IPS DF 6.9 (cell line): ENCODE data around the gene XYLT1.

Experiments
- DNase-seq: peaks from one replicate; pipeline ENCODE4 v3.0.0-alpha.2; 2013; ENCODE audit warnings: low read depth, low spot score
- H3K27ac ChIP-seq: one replicate; pipeline ENCODE4 v1.5.1; 2013; ENCODE audit warnings: low read length, control low read depth
- H3K27me3 ChIP-seq: 2 replicates; pipeline ENCODE4 v1.6.1; 2013; ENCODE audit warnings: mild to moderate bottlenecking, low read length; ENCODE audit not compliant: control insufficient read depth, insufficient read depth
- H3K36me3 ChIP-seq: 2 replicates; pipeline ENCODE4 v1.6.1; 2013; ENCODE audit warnings: low read length; ENCODE audit not compliant: control insufficient read depth, insufficient read depth
- H3K4me1 ChIP-seq: 2 replicates; pipeline ENCODE4 v1.6.1; 2013; ENCODE audit warnings: low read length; ENCODE audit not compliant: control insufficient read depth, insufficient read depth
- H3K4me3 ChIP-seq: 2 replicates; pipeline ENCODE4 v1.5.1; 2013; ENCODE audit warnings: mild to moderate bottlenecking, low read length
- H3K9me3 ChIP-seq: 2 replicates; pipeline ENCODE4 v1.6.1; 2013; ENCODE audit warnings: low read length, inconsistent platforms; ENCODE audit not compliant: control insufficient read depth, insufficient read depth
- WGBS: extraction: QIAGEN DNeasy Blood & Tissue Kit; methylation state at CpG from one replicate; pipeline ENCODE4 v1.1.7; 2013; ENCODE audit warnings: mixed read lengths, missing lambda C conversion rate; ENCODE audit not compliant: insufficient read length, insufficient coverage; 5-methylcytosine and 5-hydroxymethylcytosine counted together

Gene XYLT1

GRCh38 chr16:17246974-17247732 lies 223.6 kb downstream of the XYLT1 start:
- DNase-seq = no peak
- no peaks in the 10 kb centered on the region for H3K27me3 ChIP-seq
- WGBS = no CpG with 5 or more reads among the region's 10 CpGs
- no peaks in the 10 kb centered on the region for H3K36me3 ChIP-seq
- no peaks in the 10 kb centered on the region for H3K9me3 ChIP-seq
- H3K27ac ChIP-seq = no peak overlapping the region
- no peak overlapping the region for H3K4me3 ChIP-seq
- H3K4me1 ChIP-seq = no peaks in the 10 kb centered on the region

GRCh38 chr16:17246268-17246885 lies 224.4 kb downstream of the XYLT1 start:
- Histone ChIP-seq H3K4me3 (no peak overlapping the region), H3K9me3 (no peaks in the 10 kb centered on the region), H3K27ac (no peak overlapping the region), H3K36me3 (no peaks in the 10 kb centered on the region), H3K27me3 (no peaks in the 10 kb centered on the region), H3K4me1 (no peaks in the 10 kb centered on the region)
- DNase-seq = no peak
- no CpG with 5 or more reads among the region's 8 CpGs for WGBS

GRCh38 chr16:17245776-17246175 lies 225.0 kb downstream of the XYLT1 start:
- Histone ChIP-seq H3K27ac (no peak overlapping the region), H3K27me3 (no peaks in the 10 kb centered on the region), H3K4me3 (no peak overlapping the region), H3K4me1 (no peaks in the 10 kb centered on the region), H3K9me3 (no peaks in the 10 kb centered on the region), H3K36me3 (no peaks in the 10 kb centered on the region)
- DNase-seq = no peak
- no CpG with 5 or more reads among the region's 6 CpGs for WGBS

DNA sequence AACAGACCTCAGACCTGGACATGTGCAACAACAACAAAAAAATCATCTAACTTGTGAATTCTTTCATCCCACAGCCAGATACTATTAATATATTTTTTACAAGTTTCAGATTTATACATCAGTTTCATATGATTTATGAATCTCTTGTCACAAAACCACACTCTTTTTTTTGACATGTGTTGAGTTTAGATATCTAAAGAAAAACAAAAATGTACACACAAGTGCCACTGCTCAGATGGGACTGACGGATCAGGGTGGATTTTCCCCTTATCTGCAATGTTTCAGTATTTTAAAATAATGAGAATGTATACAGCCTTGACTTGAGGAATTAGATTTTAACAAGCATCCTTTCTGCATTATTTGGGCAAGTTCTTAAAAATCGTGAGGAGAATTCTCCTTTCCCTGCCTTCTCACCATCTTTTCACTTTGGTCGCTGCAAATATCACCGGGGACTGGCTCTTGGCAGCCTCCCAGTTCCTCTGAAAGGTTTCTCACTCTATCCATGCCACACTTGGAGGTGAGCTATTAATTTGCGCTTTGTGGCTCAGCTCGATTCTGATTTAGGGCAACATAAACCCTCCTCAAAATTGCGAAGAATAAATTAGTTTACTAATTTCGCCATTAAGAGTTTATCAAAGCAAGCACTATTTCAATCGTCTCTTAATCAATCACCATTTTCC lies 225.7 kb downstream of the XYLT1 start:
- Histone ChIP-seq H3K9me3 (no peaks in the 10 kb centered on the region), H3K27me3 (no peaks in the 10 kb centered on the region), H3K36me3 (no peaks in the 10 kb centered on the region), H3K27ac (no peak overlapping the region), H3K4me3 (no peak overlapping the region), H3K4me1 (no peaks in the 10 kb centered on the region)
- WGBS = 100% methylated on average over 2 of the region's 9 CpGs
- DNase-seq = no peak

- no peaks in the 10 kb centered on the region for H3K9me3 ChIP-seq
- DNase-seq = no peak
- no peak overlapping the region for H3K4me3 ChIP-seq
- H3K27me3 ChIP-seq = no peaks in the 10 kb centered on the region
- H3K36me3 ChIP-seq = no peaks in the 10 kb centered on the region
- no CpG with 5 or more reads among the region's 8 CpGs for WGBS
- no peaks in the 10 kb centered on the region for H3K4me1 ChIP-seq
- H3K27ac ChIP-seq = no peak overlapping the region
These were observed 229.4 kb downstream of the XYLT1 start for GRCh38 chr16:17241264-17241835.

GRCh38 chr16:17238285-17239028 lies 232.3 kb downstream of the XYLT1 start:
- H3K27ac ChIP-seq = no peak overlapping the region
- no peaks in the 10 kb centered on the region for H3K36me3 ChIP-seq
- H3K4me1 ChIP-seq = no peaks in the 10 kb centered on the region
- DNase-seq = no peak
- H3K27me3 ChIP-seq = no peaks in the 10 kb centered on the region
- no peak overlapping the region for H3K4me3 ChIP-seq
- H3K9me3 ChIP-seq = no peaks in the 10 kb centered on the region
- no CpG with 5 or more reads among the region's 8 CpGs for whole genome bisulfite sequencing

GRCh38 chr16:17237350-17237944 lies 233.3 kb downstream of the XYLT1 start:
- no CpG with 5 or more reads among the region's 8 CpGs for WGBS
- H3K4me1 ChIP-seq = no peaks in the 10 kb centered on the region
- DNase-seq = no peak
- no peak overlapping the region for H3K27ac ChIP-seq
- no peaks in the 10 kb centered on the region for H3K27me3 ChIP-seq
- H3K4me3 ChIP-seq = no peak overlapping the region
- H3K36me3 ChIP-seq = no peaks in the 10 kb centered on the region
- H3K9me3 ChIP-seq = no peaks in the 10 kb centered on the region

DNA sequence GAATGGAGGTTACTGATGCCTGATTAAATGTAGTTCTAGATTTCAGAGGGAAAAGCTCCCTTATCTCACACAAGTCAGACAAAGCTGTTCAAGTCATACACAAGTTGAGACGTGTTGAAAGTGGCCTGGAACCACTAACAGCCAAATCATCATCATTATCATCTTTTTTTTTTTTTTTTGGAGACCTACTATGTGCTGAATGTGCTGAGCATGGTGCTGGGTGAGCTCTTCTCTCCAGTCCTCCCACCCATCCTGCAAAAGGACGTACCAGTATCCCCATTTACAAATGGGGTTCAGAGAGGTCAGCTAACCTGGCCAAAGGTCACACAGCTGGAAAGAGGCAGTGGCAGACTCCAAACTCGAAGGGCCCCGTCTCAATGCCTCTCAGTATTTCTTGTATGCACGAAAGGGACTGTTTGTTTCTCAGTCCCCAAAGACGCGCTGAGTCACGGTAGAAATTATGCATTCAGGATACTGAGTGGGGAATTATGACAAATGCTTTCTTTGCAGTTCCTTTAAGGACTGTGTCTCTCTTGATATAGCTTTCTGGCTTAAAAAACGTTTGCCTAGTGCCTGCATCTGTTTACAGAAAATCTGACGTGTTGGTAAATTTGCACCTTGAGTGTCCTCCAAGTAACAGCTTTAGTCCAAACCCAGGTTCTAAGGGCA lies 235.5 kb downstream of the XYLT1 start:
- no peaks in the 10 kb centered on the region for H3K4me1 ChIP-seq
- H3K36me3 ChIP-seq = no peaks in the 10 kb centered on the region
- no peak for DNase-seq
- no peaks in the 10 kb centered on the region for H3K9me3 ChIP-seq
- H3K27ac ChIP-seq = no peak overlapping the region
- no CpG with 5 or more reads among the region's 10 CpGs for WGBS
- no peaks in the 10 kb centered on the region for H3K27me3 ChIP-seq
- no peak overlapping the region for H3K4me3 ChIP-seq

GRCh38 chr16:17233318-17234002 lies 237.3 kb downstream of the XYLT1 start:
- Histone ChIP-seq H3K27me3 (no peaks in the 10 kb centered on the region), H3K4me1 (no peaks in the 10 kb centered on the region), H3K4me3 (no peak overlapping the region), H3K9me3 (no peaks in the 10 kb centered on the region), H3K27ac (no peak overlapping the region), H3K36me3 (no peaks in the 10 kb centered on the region)
- no peak for DNase-seq
- no CpG with 5 or more reads among the region's 13 CpGs for WGBS
